H9 (cell line): ENCODE results near the gene ODAD3. TPM values are rescaled to one million over a fixed set of nuclear protein-coding genes. Genes with fewer than 3 reads are reported as not detected.

Experiments
- DNase-seq: peaks from one replicate; pipeline ENCODE4 v3.0.0-alpha.2; 2017
- H2AFZ ChIP-seq: one replicate; pipeline ENCODE4 v1.6.1; 2013; ENCODE audit warnings: mild to moderate bottlenecking, low read length, control low read depth, moderate library complexity
- H2AK5ac ChIP-seq: 2 replicates; pipeline ENCODE4 v1.6.1; 2013; ENCODE audit warnings: low read length, control low read depth, mixed read lengths; ENCODE audit not compliant: insufficient read length
- H2BK120ac ChIP-seq: one replicate; pipeline ENCODE4 v1.6.1; 2013; ENCODE audit warnings: low read depth, mild to moderate bottlenecking, low read length, control low read depth, inconsistent platforms; ENCODE audit not compliant: poor library complexity, severe bottlenecking
- H2BK12ac ChIP-seq: 2 replicates; pipeline ENCODE4 v1.6.1; 2013; ENCODE audit warnings: low read length, control low read depth, mixed read lengths, low read depth; ENCODE audit not compliant: insufficient read length
- H2BK15ac ChIP-seq: 2 replicates; pipeline ENCODE4 v1.6.1; 2013; ENCODE audit warnings: low read depth, low read length, control low read depth
- H2BK20ac ChIP-seq: one replicate; pipeline ENCODE4 v1.6.1; 2013; ENCODE audit warnings: low read depth, mild to moderate bottlenecking, low read length, control low read depth, inconsistent platforms; ENCODE audit not compliant: poor library complexity, severe bottlenecking
- H2BK5ac ChIP-seq: 2 replicates; pipeline ENCODE4 v1.6.1; 2013; ENCODE audit warnings: low read length, control low read depth, mixed read lengths; ENCODE audit not compliant: insufficient read length
- H3K14ac ChIP-seq: 2 replicates; pipeline ENCODE4 v1.6.1; 2013; ENCODE audit warnings: low read length, control low read depth; ENCODE audit not compliant: insufficient read depth
- H3K18ac ChIP-seq: 2 replicates; pipeline ENCODE4 v1.6.1; 2013; ENCODE audit warnings: low read depth, mild to moderate bottlenecking, mixed read lengths, low read length, control low read depth; ENCODE audit not compliant: insufficient read length
- H3K23ac ChIP-seq: 2 replicates; pipeline ENCODE4 v1.6.1; 2013; ENCODE audit warnings: low read length, control low read depth, mixed read lengths, low read depth; ENCODE audit not compliant: insufficient read length
- H3K23me2 ChIP-seq: 2 replicates; pipeline ENCODE4 v1.6.1; 2013; ENCODE audit warnings: low read depth, mild to moderate bottlenecking, mixed read lengths, low read length, control low read depth; ENCODE audit not compliant: insufficient read length, poor library complexity, severe bottlenecking
- H3K27ac ChIP-seq: 2 replicates; pipeline ENCODE4 v1.5.1; 2013; ENCODE audit warnings: low read length, control low read depth, mixed read lengths, low read depth; ENCODE audit not compliant: insufficient read length
- H3K27me3 ChIP-seq: 2 replicates; pipeline ENCODE4 v1.6.1; 2013; ENCODE audit warnings: low read length, control low read depth, inconsistent platforms; ENCODE audit not compliant: insufficient read depth
- H3K4ac ChIP-seq: 2 replicates; pipeline ENCODE4 v1.6.1; 2013; ENCODE audit warnings: low read depth, mild to moderate bottlenecking, control low read depth, inconsistent platforms, low read length, moderate library complexity
- H3K4me1 ChIP-seq: 2 replicates; pipeline ENCODE4 v1.6.1; 2013; ENCODE audit warnings: low read length, control low read depth, inconsistent platforms; ENCODE audit not compliant: insufficient read depth
- H3K4me2 ChIP-seq: 2 replicates; pipeline ENCODE4 v1.6.1; 2013; ENCODE audit warnings: low read length, control low read depth, mixed read lengths; ENCODE audit not compliant: insufficient read length, insufficient read depth
- H3K56ac ChIP-seq: 2 replicates; pipeline ENCODE4 v1.6.1; 2013; ENCODE audit warnings: low read depth, mild to moderate bottlenecking, mixed read lengths, low read length, control low read depth; ENCODE audit not compliant: insufficient read length
- H3K79me1 ChIP-seq: 2 replicates; pipeline ENCODE4 v1.6.1; 2013; ENCODE audit warnings: low read depth, mild to moderate bottlenecking, moderate library complexity, low read length, control low read depth, inconsistent platforms; ENCODE audit not compliant: insufficient read depth, poor library complexity, severe bottlenecking
- H3K79me2 ChIP-seq: 2 replicates; pipeline ENCODE4 v1.6.1; 2013; ENCODE audit warnings: low read length, control low read depth, inconsistent platforms; ENCODE audit not compliant: insufficient read depth
- H3K9ac ChIP-seq: 2 replicates; pipeline ENCODE4 v1.6.1; 2013; ENCODE audit warnings: low read length, control low read depth, mixed read lengths; ENCODE audit not compliant: insufficient read length; ENCODE audit errors: extremely low read depth
- H3K9me3 ChIP-seq: one replicate; pipeline ENCODE4 v1.6.1; 2013; ENCODE audit warnings: low read depth, low read length, inconsistent platforms; ENCODE audit not compliant: control insufficient read depth
- H3T11ph ChIP-seq: one replicate; pipeline ENCODE4 v1.6.1; 2013; ENCODE audit warnings: mild to moderate bottlenecking, low read length, control low read depth, inconsistent platforms
- H4K20me1 ChIP-seq: one replicate; pipeline ENCODE4 v1.6.1; 2013; ENCODE audit not compliant: control insufficient read depth, insufficient read length, insufficient read depth
- H4K5ac ChIP-seq: 2 replicates; pipeline ENCODE4 v1.6.1; 2013; ENCODE audit warnings: low read depth, mild to moderate bottlenecking, mixed read lengths, low read length, control low read depth; ENCODE audit not compliant: insufficient read length
- H4K8ac ChIP-seq: replicated peaks from 2 replicates; pipeline ENCODE4 v1.6.1; 2013; ENCODE audit warnings: low read length, control low read depth, mixed read lengths, low read depth; ENCODE audit not compliant: insufficient read length
- H4K91ac ChIP-seq: 2 replicates; pipeline ENCODE4 v1.6.1; 2013; ENCODE audit warnings: low read depth, mild to moderate bottlenecking, moderate library complexity, mixed read lengths, low read length, control low read depth; ENCODE audit not compliant: insufficient read length
- H3K27ac Mint-ChIP-seq, 3 experiments: 2 replicates in 2 of 3; 3 replicates in 1 of 3; pipeline ENCODE4 v1.8.0; 2020 to 2021; ENCODE audit warnings: mixed read lengths in 3 of 3, mild to moderate bottlenecking in 1 of 3, moderate library complexity in 1 of 3
- H3K27me3 Mint-ChIP-seq: 2 replicates; pipeline ENCODE4 v1.8.0; 2021; ENCODE audit warnings: low read depth, mild to moderate bottlenecking, moderate library complexity, mixed read lengths
- H3K36me3 Mint-ChIP-seq, 3 experiments: 2 replicates in 2 of 3; 3 replicates in 1 of 3; pipeline ENCODE4 v1.8.0; 2020 to 2021; ENCODE audit warnings: low read depth in 3 of 3, mixed read lengths in 3 of 3; ENCODE audit not compliant: insufficient read depth in 1 of 3
- H3K4me1 Mint-ChIP-seq, 2 experiments: 2 replicates each; pipeline ENCODE4 v1.8.0; 2020; ENCODE audit warnings: mixed read lengths in 2 of 2
- H3K4me3 Mint-ChIP-seq, 2 experiments: 2 replicates in 1 of 2; 3 replicates in 1 of 2; pipeline ENCODE4 v1.8.0; 2020 to 2021; ENCODE audit warnings: mild to moderate bottlenecking in 2 of 2, mixed read lengths in 2 of 2, moderate library complexity in 1 of 2
- H3K9me3 Mint-ChIP-seq, 2 experiments: 2 replicates in 1 of 2; 3 replicates in 1 of 2; pipeline ENCODE4 v1.8.0; 2020; ENCODE audit warnings: mild to moderate bottlenecking in 2 of 2, mixed read lengths in 2 of 2, moderate library complexity in 1 of 2
- WGBS: extraction: QIAGEN DNeasy Blood & Tissue Kit; methylation state at CpG from one replicate; pipeline ENCODE4 v1.1.7; 2013; ENCODE audit warnings: missing lambda C conversion rate, low lambda C conversion rate, mixed read lengths; ENCODE audit not compliant: insufficient read length; ENCODE audit errors: extremely low coverage; 5-methylcytosine and 5-hydroxymethylcytosine counted together
- total RNA-seq: library from RNA; stranded (reverse); gene quantifications from 2 replicates; pipeline ENCODE4 v1.2.1, GENCODE V29; 2021
- TF ChIP-seq, protein P1 (sequence below): fragments of 200-600 bp; sonication (generic); conservative IDR thresholded peaks from 3 replicates; pipeline ENCODE4 v1.8.0; 2021; ENCODE audit warnings: antibody characterized with exemption, mild to moderate bottlenecking

Gene ODAD3
- total RNA-seq, 1 experiment from 2014 or later: 2.5 TPM

GRCh38 chr19:11463391-11463790 is 28.5 kb upstream of the ODAD3 start:
- H3K9me3 ChIP-seq: no peaks in the 10 kb centered on the region
- H3K79me1 ChIP-seq: no peaks in the 10 kb centered on the region
- no CpG with 5 or more reads among the region's 12 CpGs for WGBS
- H4K5ac ChIP-seq: no peak overlapping the region
- Mint-ChIP-seq H3K4me1 (peaks cover 7 to 11% of the 10 kb centered on the region in 2 experiments), H3K27me3 (peaks cover 4% of the 10 kb centered on the region; the same call in 1 of the 2 replicates), H3K9me3 (no peaks in the 10 kb centered on the region; a peak in 1 of 5 replicates), H3K36me3 (no peaks in the 10 kb centered on the region), H3K27ac (peak overlapping the region in 2 of 3 experiments; percentile 14 to 17; a peak in 2 of 7 replicates), H3K4me3 (no peak overlapping the region)
- no peak for DNase-seq
- H2AFZ ChIP-seq: no peak overlapping the region
- H3K4ac ChIP-seq: no peak overlapping the region
- H2BK20ac ChIP-seq: no peak overlapping the region
- no peak overlapping the region for H2BK5ac ChIP-seq
- no peak overlapping the region for H3K56ac ChIP-seq
- no peak overlapping the region for H2AK5ac ChIP-seq
- no peak overlapping the region for H4K8ac ChIP-seq
- H3K27me3 ChIP-seq: no peaks in the 10 kb centered on the region
- H3K4me1 ChIP-seq: peaks cover 9% of the 10 kb centered on the region; the same call in 1 of the 2 replicates
- no peak overlapping the region for H2BK120ac ChIP-seq
- no peak overlapping the region for H3T11ph ChIP-seq
- H3K9ac ChIP-seq: no peak overlapping the region
- no peak overlapping the region for H4K91ac ChIP-seq
- H3K27ac ChIP-seq: no peak overlapping the region
- H2BK12ac ChIP-seq: no peak overlapping the region
- no peak overlapping the region; the same call in 1 of the 2 replicates for H3K14ac ChIP-seq
- no peaks in the 10 kb centered on the region for H3K23me2 ChIP-seq
- no peaks in the 10 kb centered on the region for H4K20me1 ChIP-seq
- no peak overlapping the region for H3K23ac ChIP-seq
- TF ChIP-seq, protein P1, sequence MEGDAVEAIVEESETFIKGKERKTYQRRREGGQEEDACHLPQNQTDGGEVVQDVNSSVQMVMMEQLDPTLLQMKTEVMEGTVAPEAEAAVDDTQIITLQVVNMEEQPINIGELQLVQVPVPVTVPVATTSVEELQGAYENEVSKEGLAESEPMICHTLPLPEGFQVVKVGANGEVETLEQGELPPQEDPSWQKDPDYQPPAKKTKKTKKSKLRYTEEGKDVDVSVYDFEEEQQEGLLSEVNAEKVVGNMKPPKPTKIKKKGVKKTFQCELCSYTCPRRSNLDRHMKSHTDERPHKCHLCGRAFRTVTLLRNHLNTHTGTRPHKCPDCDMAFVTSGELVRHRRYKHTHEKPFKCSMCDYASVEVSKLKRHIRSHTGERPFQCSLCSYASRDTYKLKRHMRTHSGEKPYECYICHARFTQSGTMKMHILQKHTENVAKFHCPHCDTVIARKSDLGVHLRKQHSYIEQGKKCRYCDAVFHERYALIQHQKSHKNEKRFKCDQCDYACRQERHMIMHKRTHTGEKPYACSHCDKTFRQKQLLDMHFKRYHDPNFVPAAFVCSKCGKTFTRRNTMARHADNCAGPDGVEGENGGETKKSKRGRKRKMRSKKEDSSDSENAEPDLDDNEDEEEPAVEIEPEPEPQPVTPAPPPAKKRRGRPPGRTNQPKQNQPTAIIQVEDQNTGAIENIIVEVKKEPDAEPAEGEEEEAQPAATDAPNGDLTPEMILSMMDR: no peak
- no peak overlapping the region for H3K4me2 ChIP-seq
- no peaks in the 10 kb centered on the region for H3K79me2 ChIP-seq
- H3K18ac ChIP-seq: no peak overlapping the region
- H2BK15ac ChIP-seq: 0 out of 2 replicates have a peak overlapping the region, but pooled peaks have one; percentile 34
